ENCODE measurements around the gene CPEB3. TPM values are rescaled to one million over a fixed set of nuclear protein-coding genes. Genes with fewer than 3 reads are reported as not detected.

CPEB3 gene
- total RNA-seq, 1 donor from 2014 or later, result 6.9 TPM

DNA sequence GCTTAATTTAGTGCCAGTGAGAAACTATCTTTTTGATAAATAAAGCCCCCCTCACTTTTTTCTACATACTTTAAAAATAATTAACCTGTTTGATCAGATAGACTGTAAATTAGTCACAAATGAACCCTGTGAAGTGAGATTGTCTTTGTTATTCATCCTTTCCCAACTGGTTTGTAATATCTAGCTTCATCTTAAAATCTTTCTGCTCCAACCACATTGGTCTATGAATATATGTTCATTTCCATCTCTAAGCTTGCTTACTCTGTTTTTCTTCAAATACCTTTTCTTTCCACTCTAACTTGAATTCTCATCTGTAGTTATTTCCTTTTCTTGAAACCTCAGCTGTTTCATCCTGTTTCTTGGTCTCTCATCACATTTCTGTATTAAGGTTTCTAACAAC, 12.2 kb upstream of the CPEB3 start:
- Histone ChIP-seq H3K4me1 (peaks cover 1% of the 10 kb centered on the region), H3K36me3 (peaks cover 18% of the 10 kb centered on the region), H3K27ac (no peak overlapping the region), H3K4me3 (no peak overlapping the region), H3K9me3 (no peaks in the 10 kb centered on the region), H3K27me3 (ENCODE audit: low read depth) (no peaks in the 10 kb centered on the region)
- TF ChIP-seq, protein P1, sequence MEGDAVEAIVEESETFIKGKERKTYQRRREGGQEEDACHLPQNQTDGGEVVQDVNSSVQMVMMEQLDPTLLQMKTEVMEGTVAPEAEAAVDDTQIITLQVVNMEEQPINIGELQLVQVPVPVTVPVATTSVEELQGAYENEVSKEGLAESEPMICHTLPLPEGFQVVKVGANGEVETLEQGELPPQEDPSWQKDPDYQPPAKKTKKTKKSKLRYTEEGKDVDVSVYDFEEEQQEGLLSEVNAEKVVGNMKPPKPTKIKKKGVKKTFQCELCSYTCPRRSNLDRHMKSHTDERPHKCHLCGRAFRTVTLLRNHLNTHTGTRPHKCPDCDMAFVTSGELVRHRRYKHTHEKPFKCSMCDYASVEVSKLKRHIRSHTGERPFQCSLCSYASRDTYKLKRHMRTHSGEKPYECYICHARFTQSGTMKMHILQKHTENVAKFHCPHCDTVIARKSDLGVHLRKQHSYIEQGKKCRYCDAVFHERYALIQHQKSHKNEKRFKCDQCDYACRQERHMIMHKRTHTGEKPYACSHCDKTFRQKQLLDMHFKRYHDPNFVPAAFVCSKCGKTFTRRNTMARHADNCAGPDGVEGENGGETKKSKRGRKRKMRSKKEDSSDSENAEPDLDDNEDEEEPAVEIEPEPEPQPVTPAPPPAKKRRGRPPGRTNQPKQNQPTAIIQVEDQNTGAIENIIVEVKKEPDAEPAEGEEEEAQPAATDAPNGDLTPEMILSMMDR (IDR thresholded peaks at IDR 0.05), result no peak
- DNase-seq, result no peak
- ATAC-seq, result no peak
- intact Hi-C loops (cut with DNase I), result no loop called here

DNA sequence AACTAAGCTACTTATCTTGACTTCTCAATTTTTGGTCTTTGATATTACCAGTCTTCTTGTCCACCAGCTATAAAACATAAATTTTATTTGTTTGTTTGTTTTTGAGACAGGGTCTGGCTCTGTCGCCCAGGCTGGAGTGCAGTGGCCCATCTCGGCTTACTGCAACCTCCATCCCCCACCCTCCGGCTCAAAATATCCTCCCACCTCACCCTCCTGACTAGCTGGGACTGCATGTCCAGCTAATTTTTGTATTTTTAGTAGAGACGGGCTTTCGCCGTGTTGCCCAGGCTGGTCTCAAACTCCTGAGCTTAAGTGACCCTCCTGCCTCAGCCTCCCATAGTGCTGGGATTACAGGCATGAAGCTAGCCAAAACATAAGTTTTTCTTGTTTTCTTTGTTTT, 7.6 kb upstream of the CPEB3 start:
- ATAC-seq, result no peak
- Histone ChIP-seq H3K36me3 (peaks cover 20% of the 10 kb centered on the region), H3K4me3 (no peak overlapping the region), H3K4me1 (peaks cover 7% of the 10 kb centered on the region), H3K9me3 (no peaks in the 10 kb centered on the region), H3K27ac (no peak overlapping the region), H3K27me3 (ENCODE audit: low read depth) (no peaks in the 10 kb centered on the region)
- no peak for DNase-seq
- intact Hi-C loops (cut with DNase I), result no loop called here
- TF ChIP-seq, protein P1 (IDR thresholded peaks at IDR 0.05), result no peak

DNA sequence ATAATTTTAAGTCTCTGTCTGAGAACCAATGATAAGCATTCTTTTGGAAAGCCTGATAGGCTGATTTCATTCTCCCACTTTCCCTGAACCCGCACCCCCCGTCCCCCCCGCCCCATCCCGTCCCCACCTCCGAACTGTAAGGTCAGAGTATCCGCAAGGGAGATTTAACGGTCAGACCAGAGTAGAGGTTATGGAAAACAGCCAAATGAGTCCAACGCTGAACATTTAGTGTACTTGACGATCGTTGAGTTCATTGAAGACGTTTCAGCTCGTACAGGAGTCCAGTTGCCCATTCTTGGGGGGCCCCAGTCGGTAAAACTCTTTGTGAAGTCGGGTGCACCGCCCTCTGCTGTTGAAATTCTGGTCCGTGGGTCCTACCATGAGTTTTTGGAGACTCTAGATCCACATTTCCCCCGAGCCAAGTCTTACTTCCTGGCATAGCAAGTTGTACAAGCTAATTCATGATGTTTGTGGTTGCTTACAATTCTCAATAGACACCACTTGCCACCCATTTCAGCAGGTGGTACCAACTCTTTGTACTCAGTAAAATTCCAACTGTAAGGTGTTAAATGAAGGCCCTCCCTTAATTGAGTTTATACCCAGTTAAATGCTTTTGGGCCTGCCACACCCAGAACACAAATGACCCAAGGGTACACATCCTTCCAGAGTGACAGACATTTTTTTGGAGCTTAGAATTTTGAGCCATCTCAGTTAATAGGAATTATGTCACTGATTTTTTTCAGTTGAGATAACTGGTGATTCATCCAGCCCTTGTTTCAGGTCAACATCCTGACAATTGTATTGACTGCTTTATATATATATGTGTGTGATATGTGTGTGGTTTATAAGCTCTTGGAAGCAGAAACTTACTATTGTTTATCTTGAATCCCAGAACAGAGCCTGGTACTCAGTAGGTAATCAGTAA, 1.3 kb upstream of the CPEB3 start:
- ATAC-seq, result peak; percentile 2 to 16
- intact Hi-C loops (cut with DNase I), result no loop called here
- H3K27ac ChIP-seq, result peak overlapping the region; percentile 95

DNA sequence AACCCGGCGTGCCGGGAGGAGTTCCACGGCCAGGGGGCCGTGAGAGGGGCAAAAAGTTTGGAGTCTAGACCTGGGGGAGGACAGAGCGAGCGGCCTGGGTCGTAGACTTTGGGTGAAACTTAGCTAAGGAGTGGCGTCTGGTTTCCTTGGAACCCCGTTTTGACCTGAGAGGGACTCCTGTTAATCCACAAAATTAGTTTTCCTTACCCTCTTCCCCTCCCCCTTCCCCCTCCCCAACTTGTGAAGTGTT, 663 bp upstream of the CPEB3 start:
- Histone ChIP-seq H3K27me3 (ENCODE audit: low read depth) (no peaks in the 10 kb centered on the region), H3K36me3 (peaks cover 5% of the 10 kb centered on the region), H3K27ac (peak overlapping the region; percentile 95), H3K4me3 (peak overlapping the region; percentile 95), H3K4me1 (peaks cover 21% of the 10 kb centered on the region), H3K9me3 (no peaks in the 10 kb centered on the region)
- DNase-seq (no peak), ATAC-seq (no peak)
- TF ChIP-seq, protein P1 (IDR thresholded peaks at IDR 0.05), result no peak
- intact Hi-C loops (cut with DNase I), result no loop called here

More for the DNA sequence above, 1.3 kb upstream of the CPEB3 start:
- Histone ChIP-seq H3K36me3 (peaks cover 5% of the 10 kb centered on the region), H3K27me3 (ENCODE audit: low read depth) (no peaks in the 10 kb centered on the region), H3K4me3 (peak overlapping the region; percentile 95), H3K4me1 (peaks cover 21% of the 10 kb centered on the region), H3K9me3 (no peaks in the 10 kb centered on the region)
- TF ChIP-seq, protein P1 (IDR thresholded peaks at IDR 0.05), result peak; percentile 40
- DNase-seq, result peak; percentile 61

DNA sequence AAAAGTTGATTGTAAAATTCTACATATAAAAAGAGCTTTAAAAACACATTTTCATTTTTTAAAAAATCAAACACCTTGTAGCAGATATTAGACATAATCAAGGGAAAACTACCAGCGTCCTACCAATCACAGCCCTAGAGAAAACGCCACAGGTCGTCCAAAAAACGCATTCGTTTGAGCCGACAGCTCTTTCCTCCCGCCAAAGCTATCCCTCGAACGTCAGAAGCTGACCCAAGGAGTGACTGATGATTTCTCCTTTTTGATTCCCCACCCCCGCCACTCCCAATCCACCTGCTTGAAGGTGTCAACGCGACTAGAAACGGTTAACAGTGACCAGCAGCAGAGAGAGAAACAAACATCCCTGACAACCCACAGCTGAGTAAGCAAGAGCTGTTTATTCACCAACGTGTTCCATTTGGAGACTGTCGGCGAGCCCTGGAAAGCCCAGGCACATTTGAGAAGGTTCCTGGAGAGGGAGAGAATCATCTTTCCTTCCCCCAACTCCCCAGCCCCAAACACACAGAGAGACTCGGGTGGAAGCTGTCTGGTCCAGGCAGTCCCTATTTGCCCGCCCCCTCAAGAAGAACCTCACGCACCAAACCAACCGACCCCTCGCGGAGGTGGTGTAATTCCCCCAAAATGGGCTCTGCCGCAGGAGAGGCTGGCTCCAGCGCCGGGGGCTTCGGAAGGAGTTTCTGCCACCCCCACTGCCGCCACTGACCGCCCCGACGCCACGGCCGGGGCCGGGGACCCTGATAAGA, 622 bp downstream of the CPEB3 start:
- no peaks in the 10 kb centered on the region for H3K9me3 ChIP-seq
- H3K36me3 ChIP-seq, result peaks cover 5% of the 10 kb centered on the region
- TF ChIP-seq, protein P1 (IDR thresholded peaks at IDR 0.05), result no peak
- ATAC-seq (peak; percentile 19 to 58), DNase-seq (no peak)
- H3K4me3 ChIP-seq, result peak overlapping the region; percentile 95
- H3K27ac ChIP-seq, result peak overlapping the region; percentile 95
- H3K27me3 ChIP-seq (ENCODE audit: low read depth), result no peaks in the 10 kb centered on the region
- intact Hi-C loops (cut with DNase I), result no loop called here
- peaks cover 21% of the 10 kb centered on the region for H3K4me1 ChIP-seq

Data from lower lobe of right lung (tissue), 2 donors.